KOPT-K1 (cell line): ENCODE results near the gene AFM.
"Not testable (repeated sequence)": the region's sequence is repeated elsewhere in the genome, so short reads cannot be mapped to it uniquely, and the experiment has no call there.

Source experiments
- H3K27ac ChIP-seq: fragments of 200-600 bp; sonication (generic); 2 replicates; pipeline ENCODE4 v1.5.1; 2016; ENCODE audit warnings: antibody characterized with exemption, mild to moderate bottlenecking, low read depth, low read length; ENCODE audit not compliant: poor library complexity, severe bottlenecking
- H3K36me3 ChIP-seq: fragments of 200-600 bp; sonication (generic); 2 replicates; pipeline ENCODE4 v1.5.1; 2017; ENCODE audit warnings: antibody characterized with exemption, mild to moderate bottlenecking, low read length, moderate library complexity; ENCODE audit not compliant: insufficient read depth
- H3K9me3 ChIP-seq: fragments of 200-600 bp; sonication (generic); 2 replicates; pipeline ENCODE4 v1.5.1; 2017; ENCODE audit warnings: antibody characterized with exemption, low read length, mild to moderate bottlenecking; ENCODE audit not compliant: insufficient read depth, poor library complexity, severe bottlenecking

Gene AFM

GRCh38 chr4:73523126-73523525, 41.6 kb downstream of the AFM start:
- Histone ChIP-seq H3K27ac (no peak overlapping the region), H3K36me3 (no peaks in the 10 kb centered on the region), H3K9me3 (no peaks in the 10 kb centered on the region)

- Histone ChIP-seq H3K27ac (no peak overlapping the region), H3K9me3 (no peaks in the 10 kb centered on the region), H3K36me3 (no peaks in the 10 kb centered on the region)
Observed at GRCh38 chr4:73525611-73526010, 44.1 kb downstream of the AFM start.

GRCh38 chr4:73527196-73527595, 45.7 kb downstream of the AFM start:
- Histone ChIP-seq H3K9me3 (no peaks in the 10 kb centered on the region), H3K27ac (no peak overlapping the region), H3K36me3 (no peaks in the 10 kb centered on the region)

- H3K36me3 ChIP-seq, result no peaks in the 10 kb centered on the region
- H3K27ac ChIP-seq, result no peak overlapping the region
- H3K9me3 ChIP-seq, result no peaks in the 10 kb centered on the region
Observed at GRCh38 chr4:73528171-73528570, 46.6 kb downstream of the AFM start.

GRCh38 chr4:73533515-73534422, 52.2 kb downstream of the AFM start:
- Histone ChIP-seq H3K9me3 (no peaks in the 10 kb centered on the region), H3K36me3 (no peaks in the 10 kb centered on the region), H3K27ac (no peak overlapping the region)

GRCh38 chr4:73538162-73538561, 56.6 kb downstream of the AFM start:
- H3K36me3 ChIP-seq, result no peaks in the 10 kb centered on the region
- H3K9me3 ChIP-seq, result no peaks in the 10 kb centered on the region
- no peak overlapping the region for H3K27ac ChIP-seq

- no peak overlapping the region for H3K27ac ChIP-seq
- H3K9me3 ChIP-seq, result no peaks in the 10 kb centered on the region
Observed at GRCh38 chr4:73539386-73539785, 57.8 kb downstream of the AFM start.

GRCh38 chr4:73540826-73541225, 59.3 kb downstream of the AFM start:
- Histone ChIP-seq H3K36me3 (no peaks in the 10 kb centered on the region), H3K9me3 (no peaks in the 10 kb centered on the region), H3K27ac (no peak overlapping the region)

More at GRCh38 chr4:73539386-73539785, 57.8 kb downstream of the AFM start:
- no peaks in the 10 kb centered on the region for H3K36me3 ChIP-seq

- Histone ChIP-seq H3K9me3 (no peaks in the 10 kb centered on the region), H3K27ac (no peak overlapping the region), H3K36me3 (no peaks in the 10 kb centered on the region)
Observed at GRCh38 chr4:73541251-73541650, 59.7 kb downstream of the AFM start.

- Histone ChIP-seq H3K27ac (no peak overlapping the region), H3K9me3 (no peaks in the 10 kb centered on the region), H3K36me3 (no peaks in the 10 kb centered on the region)
Observed at GRCh38 chr4:73544620-73545019, 63.1 kb downstream of the AFM start.

- H3K27ac ChIP-seq, H3K36me3 ChIP-seq, H3K9me3 ChIP-seq: not testable (repeated sequence)
Observed at GRCh38 chr4:73550865-73551264, 69.3 kb downstream of the AFM start.
